HL-60 (cell line): ENCODE data around the gene ADAM19.

Source experiments
- GABPA ChIP-seq: IDR thresholded peaks from 2 replicates; pipeline ENCODE4 v1.6.1; 2012; ENCODE audit warnings: low read depth
- POLR2AphosphoS5 ChIP-seq: IDR thresholded peaks from 2 replicates; pipeline ENCODE4 v1.6.1; 2012; ENCODE audit warnings: low read depth
- REST ChIP-seq: IDR thresholded peaks from 2 replicates; pipeline ENCODE4 v1.6.1; 2012; ENCODE audit warnings: low read depth; ENCODE audit not compliant: insufficient replicate concordance
- SPI1 ChIP-seq: IDR thresholded peaks from 2 replicates; pipeline ENCODE4 v1.6.1; 2012; ENCODE audit warnings: low read depth, mild to moderate bottlenecking, borderline replicate concordance
- TF ChIP-seq, protein P1 (sequence below): IDR thresholded peaks from one replicate; pipeline ENCODE4 v1.5.1; 2011; ENCODE audit warnings: low read length, control low read depth, inconsistent platforms; ENCODE audit not compliant: insufficient read depth

- TF ChIP-seq, protein P1, sequence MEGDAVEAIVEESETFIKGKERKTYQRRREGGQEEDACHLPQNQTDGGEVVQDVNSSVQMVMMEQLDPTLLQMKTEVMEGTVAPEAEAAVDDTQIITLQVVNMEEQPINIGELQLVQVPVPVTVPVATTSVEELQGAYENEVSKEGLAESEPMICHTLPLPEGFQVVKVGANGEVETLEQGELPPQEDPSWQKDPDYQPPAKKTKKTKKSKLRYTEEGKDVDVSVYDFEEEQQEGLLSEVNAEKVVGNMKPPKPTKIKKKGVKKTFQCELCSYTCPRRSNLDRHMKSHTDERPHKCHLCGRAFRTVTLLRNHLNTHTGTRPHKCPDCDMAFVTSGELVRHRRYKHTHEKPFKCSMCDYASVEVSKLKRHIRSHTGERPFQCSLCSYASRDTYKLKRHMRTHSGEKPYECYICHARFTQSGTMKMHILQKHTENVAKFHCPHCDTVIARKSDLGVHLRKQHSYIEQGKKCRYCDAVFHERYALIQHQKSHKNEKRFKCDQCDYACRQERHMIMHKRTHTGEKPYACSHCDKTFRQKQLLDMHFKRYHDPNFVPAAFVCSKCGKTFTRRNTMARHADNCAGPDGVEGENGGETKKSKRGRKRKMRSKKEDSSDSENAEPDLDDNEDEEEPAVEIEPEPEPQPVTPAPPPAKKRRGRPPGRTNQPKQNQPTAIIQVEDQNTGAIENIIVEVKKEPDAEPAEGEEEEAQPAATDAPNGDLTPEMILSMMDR: no peak
- TF ChIP-seq POLR2AphosphoS5 (no peak), REST (no peak), GABPA (no peak), SPI1 (no peak)
Measured at GRCh38 chr5:157456301-157456700, 119.3 kb downstream of the ADAM19 start.
